ENCODE results near the gene FRMD7.

Gene FRMD7

GRCh38 chrX:132033166-132033565, 94.7 kb downstream of the FRMD7 start:
- no peak for DNase-seq (ENCODE audit: low read depth in 2 of 2)

- no peak for DNase-seq (ENCODE audit: low read depth in 2 of 2)
These were observed 96.0 kb downstream of the FRMD7 start for GRCh38 chrX:132031867-132032266.

- no peak for DNase-seq (ENCODE audit: low read depth in 2 of 2)
These were observed 97.6 kb downstream of the FRMD7 start for GRCh38 chrX:132030264-132030663.

Measured in stimulated activated CD4-positive, alpha-beta T cell treated with anti-CD3 and anti-CD28 coated beads, Interleukin-12 subunit alpha, Interleukin-12 subunit beta, amount 100 ng/mL, for 24 hours (primary cell).